Stimulated activated memory B cell treated with anti-CD40 and anti-IgM and Interleukin-4, amounts not matched to agents 10 μg/mL and 1 μg/mL and 100 μg/mL, for 72 hours (primary cell): ENCODE data around the gene ACP1.
"Not testable (repeated sequence)": the region's sequence is repeated elsewhere in the genome, so short reads cannot be mapped to it uniquely, and the experiment has no call there.

ENCODE experiments used
- ATAC-seq: fragments of 150-1000 bp; cut with Tn5 transposase; 2 replicates; pipeline ENCODE4 v1.10.0; 2021
- H3K27ac Mint-ChIP-seq: one replicate; pipeline ENCODE4 v1.8.0; 2022; ENCODE audit warnings: mild to moderate bottlenecking, mixed read lengths
- H3K27me3 Mint-ChIP-seq: one replicate; pipeline ENCODE4 v1.8.0; 2022; ENCODE audit warnings: mixed read lengths
- H3K36me3 Mint-ChIP-seq: one replicate; pipeline ENCODE4 v1.8.0; 2022; ENCODE audit warnings: mixed read lengths
- H3K4me1 Mint-ChIP-seq: one replicate; pipeline ENCODE4 v1.8.0; 2022; ENCODE audit warnings: mixed read lengths
- H3K4me3 Mint-ChIP-seq: one replicate; pipeline ENCODE4 v1.8.0; 2022; ENCODE audit warnings: mild to moderate bottlenecking, moderate library complexity, mixed read lengths
- H3K9me3 Mint-ChIP-seq: one replicate; pipeline ENCODE4 v1.8.0; 2022; ENCODE audit warnings: mixed read lengths

ACP1 gene

DNA sequence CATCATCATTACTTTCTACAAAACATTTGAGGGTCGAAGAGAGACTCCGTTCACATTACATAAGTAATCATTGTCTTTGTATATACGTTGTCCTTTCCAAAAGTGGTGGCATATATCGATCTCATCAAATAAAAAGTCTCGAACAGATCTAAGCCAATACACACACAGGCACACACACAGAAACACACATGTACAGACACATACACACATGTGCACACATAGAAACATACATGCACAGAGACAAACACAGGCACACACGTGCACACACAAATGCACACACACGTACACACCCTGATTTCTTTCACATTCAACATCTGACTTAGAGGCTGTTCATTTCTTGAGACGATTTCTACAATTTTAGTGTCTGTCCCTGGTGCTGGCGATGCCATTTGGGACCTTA is 40.6 kb downstream of the ACP1 start:
- Mint-ChIP-seq H3K4me3 (no peak overlapping the region), H3K4me1 (peaks cover 8% of the 10 kb centered on the region)
- ATAC-seq: no peak

DNA sequence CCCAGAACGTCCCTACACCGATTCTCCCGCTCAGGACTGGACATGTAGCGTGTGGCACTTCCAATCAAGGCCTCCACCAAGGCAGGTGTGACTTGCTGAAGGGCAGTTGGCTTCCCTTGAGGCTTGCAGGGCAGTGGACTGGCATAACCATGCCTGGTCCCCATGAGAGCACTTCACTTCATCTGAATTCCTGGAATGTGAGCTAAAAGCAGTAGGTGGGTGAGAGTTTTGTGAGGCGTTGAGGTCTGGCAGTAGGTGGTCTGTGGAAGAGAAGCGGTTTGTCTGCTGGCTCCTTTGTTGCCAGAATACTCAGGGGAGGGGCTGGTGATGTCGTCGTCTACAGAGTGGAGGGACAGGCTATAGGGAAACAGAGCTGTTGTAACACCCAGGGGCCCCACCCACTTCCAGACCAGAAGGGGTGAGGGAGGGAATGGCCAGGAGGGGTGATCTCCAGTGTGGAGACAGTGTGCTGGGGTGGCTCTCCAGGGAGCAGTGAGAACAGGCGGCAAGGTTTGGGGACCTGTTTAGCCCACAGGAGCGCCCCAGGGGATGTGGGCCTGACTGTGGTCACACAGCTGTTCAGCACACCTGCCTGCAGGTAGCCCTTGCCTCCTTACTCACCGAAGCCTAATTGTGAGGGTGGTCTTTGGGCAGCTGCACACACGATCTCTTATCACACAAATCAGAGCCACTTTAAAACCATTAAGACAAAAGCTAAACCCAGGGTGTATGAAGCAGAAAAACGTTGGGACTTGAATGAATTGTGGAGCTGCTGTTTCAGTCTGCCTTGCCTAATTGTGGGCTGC is 44.6 kb downstream of the ACP1 start:
- H3K27ac Mint-ChIP-seq: no peak overlapping the region
- ATAC-seq: peak; percentile 60
- no peaks in the 10 kb centered on the region for H3K9me3 Mint-ChIP-seq
- H3K36me3 Mint-ChIP-seq: no peaks in the 10 kb centered on the region
- no peak overlapping the region for H3K4me3 Mint-ChIP-seq
- peaks cover 8% of the 10 kb centered on the region for H3K4me1 Mint-ChIP-seq
- H3K27me3 Mint-ChIP-seq: peaks cover 21% of the 10 kb centered on the region

More for the DNA sequence above, 40.6 kb downstream of the ACP1 start:
- Mint-ChIP-seq H3K27me3 (peaks cover 11% of the 10 kb centered on the region), H3K27ac (no peak overlapping the region), H3K36me3 (no peaks in the 10 kb centered on the region), H3K9me3 (peaks cover 7% of the 10 kb centered on the region)

DNA sequence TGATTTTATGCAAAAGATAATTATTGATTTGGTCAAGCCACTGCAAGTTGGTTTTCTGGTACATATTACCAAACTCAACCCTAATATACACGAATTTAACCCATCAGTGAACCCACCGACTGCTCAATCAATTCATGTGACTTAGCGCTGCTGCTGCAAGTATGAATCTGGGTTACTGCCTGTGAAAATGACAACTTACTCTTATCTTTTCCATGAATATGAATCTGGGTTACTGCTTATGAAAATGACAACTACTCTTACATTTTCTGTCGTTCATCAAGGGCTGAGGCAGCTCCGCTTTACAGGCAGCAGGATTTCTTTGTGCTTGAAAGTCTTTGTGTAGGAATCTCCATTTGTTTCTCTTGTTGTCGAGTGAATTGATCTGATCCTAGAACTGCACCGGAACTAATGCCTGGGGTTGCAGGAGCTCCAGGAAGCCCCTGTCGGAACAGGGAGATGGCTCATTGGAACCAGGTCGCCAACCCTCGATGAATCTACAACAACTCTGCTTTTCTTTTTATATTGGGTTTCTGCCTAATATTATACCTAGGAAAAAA is 45.3 kb downstream of the ACP1 start:
- Mint-ChIP-seq H3K27ac (no peak overlapping the region), H3K36me3 (no peaks in the 10 kb centered on the region), H3K4me3 (no peak overlapping the region), H3K27me3 (peaks cover 21% of the 10 kb centered on the region), H3K9me3 (no peaks in the 10 kb centered on the region), H3K4me1 (peaks cover 8% of the 10 kb centered on the region)
- no peak for ATAC-seq

DNA sequence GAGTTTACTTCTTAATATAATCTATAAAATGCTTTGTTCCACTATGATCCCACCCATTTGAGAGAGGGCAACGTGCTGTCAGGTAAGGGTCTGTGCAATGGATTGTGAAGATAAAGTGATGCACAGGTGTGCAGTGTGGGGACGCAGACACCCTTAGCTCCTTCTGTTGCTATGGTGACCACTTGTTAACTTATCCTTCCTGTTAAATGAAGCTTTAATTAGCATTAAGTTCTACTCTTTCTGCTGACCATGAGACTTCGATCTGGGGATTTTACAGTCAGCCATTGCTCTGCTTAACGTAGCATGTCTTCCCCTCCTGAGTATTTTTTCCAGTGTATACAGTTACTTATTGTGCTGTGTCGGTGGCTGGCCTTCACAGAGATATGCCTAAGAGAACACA is 46.2 kb downstream of the ACP1 start:
- no peak overlapping the region for H3K27ac Mint-ChIP-seq
- H3K4me3 Mint-ChIP-seq: no peak overlapping the region
- no peaks in the 10 kb centered on the region for H3K36me3 Mint-ChIP-seq
- peaks cover 8% of the 10 kb centered on the region for H3K4me1 Mint-ChIP-seq
- peaks cover 16% of the 10 kb centered on the region for H3K27me3 Mint-ChIP-seq
- no peaks in the 10 kb centered on the region for H3K9me3 Mint-ChIP-seq
- ATAC-seq: no peak

DNA sequence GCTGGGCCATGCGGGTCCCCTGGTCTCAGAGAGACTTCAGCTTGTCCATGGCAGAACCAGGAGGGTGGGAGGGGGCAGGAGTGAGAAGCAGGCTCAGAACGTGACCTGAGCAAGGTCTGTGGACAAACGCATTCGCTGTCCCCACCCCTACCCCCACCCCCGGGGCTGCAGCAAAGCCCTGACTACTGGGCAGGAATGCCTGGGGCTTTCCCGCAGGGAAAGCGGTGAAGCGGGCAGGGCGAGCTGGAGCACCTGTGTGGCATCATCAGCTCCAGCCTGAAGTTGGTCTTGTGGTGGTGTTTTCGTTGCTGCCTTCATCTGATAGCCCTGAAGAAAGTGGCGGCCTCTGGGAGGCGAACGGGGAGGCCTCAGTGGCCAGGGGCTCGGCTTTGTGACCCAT is 49.2 kb downstream of the ACP1 start:
- H3K27me3 Mint-ChIP-seq: peaks cover 10% of the 10 kb centered on the region
- peaks cover 5% of the 10 kb centered on the region for H3K9me3 Mint-ChIP-seq
- no peak overlapping the region for H3K4me3 Mint-ChIP-seq
- no peaks in the 10 kb centered on the region for H3K36me3 Mint-ChIP-seq
- ATAC-seq: no peak
- peaks cover 6% of the 10 kb centered on the region for H3K4me1 Mint-ChIP-seq
- H3K27ac Mint-ChIP-seq: no peak overlapping the region

DNA sequence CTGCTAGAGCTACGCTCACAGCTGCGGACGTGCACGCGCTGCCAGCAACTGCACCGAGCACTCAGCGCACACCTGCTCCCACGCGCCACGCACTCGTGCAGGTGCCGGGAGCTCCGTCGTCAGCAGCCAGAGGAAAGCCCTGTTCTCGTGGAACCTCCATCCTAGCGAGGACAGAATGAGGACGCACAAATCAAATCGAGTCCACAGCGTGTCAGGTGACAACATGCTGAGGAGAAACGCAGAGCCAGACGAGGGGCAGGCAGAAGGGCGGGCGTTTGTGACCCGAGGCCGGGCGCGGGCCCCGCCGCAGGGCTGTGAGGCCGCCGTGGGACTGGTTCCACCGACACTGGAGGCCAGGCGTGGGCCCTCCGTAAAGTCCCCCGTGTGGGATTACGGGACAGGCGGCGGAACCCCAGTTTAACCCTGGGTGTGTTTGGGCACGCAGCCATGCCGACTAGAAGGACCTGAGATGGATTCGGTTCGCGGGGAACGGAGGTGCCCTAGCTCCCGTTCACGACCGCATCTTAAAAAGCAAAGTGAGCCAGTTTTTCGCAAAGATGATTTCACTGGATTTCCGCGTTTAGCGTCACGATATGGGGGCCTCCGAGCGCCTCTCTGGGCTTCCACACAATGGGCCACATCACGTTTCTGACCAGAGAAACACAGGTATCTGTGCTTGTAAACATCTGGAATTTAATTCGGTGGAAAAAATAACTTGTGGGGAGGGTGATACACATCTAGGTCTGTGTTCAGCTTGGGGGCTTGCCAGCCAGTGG is 50.0 kb downstream of the ACP1 start:
- Mint-ChIP-seq H3K27ac (no peak overlapping the region), H3K4me1 (no peaks in the 10 kb centered on the region), H3K9me3 (peaks cover 7% of the 10 kb centered on the region), H3K4me3 (no peak overlapping the region), H3K27me3 (peaks cover 10% of the 10 kb centered on the region), H3K36me3 (no peaks in the 10 kb centered on the region)
- no peak for ATAC-seq

DNA sequence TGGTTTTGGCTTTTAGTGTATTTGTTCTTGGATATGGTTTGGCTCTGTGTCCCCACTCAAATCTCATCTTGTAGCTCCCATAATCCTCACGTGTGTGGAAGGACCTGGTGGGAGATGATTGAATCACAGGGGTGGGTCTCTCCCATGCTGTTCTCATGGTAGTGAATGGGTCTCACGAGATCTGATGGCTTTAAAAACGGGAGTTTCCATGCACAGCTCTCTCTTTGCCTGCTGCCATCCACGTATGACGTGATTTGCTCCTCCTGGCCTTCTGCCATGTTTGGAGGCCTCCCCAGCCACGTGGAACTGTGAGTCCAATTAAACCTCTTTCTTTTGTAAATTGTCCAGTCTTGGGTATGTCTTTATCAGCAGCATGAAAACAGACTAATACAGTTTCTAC is 51.2 kb downstream of the ACP1 start:
- not testable (repeated sequence) for H3K4me3 Mint-ChIP-seq, H3K36me3 Mint-ChIP-seq, H3K9me3 Mint-ChIP-seq, ATAC-seq, H3K27ac Mint-ChIP-seq, H3K4me1 Mint-ChIP-seq
- H3K27me3 Mint-ChIP-seq: peaks cover 10% of the 10 kb centered on the region

DNA sequence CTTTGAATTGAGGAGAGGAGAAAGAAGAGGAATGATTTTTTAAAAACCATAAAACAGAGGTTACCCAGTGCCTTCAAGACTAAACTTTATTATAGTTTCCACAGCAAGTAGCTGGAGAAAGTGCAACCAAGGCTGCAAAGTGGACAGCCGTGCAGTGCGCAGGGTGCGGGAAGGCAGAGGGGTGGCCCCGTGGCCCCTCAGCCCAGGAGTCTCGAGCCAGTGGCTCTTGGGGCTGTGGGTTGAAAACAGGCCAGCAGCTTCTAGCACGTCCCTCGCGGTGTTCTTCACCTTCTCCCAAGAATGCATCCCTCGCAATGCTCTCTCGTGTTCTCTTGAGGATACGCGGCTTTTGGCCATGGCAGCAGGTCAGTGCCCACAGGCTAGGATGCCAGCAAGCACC is 51.6 kb downstream of the ACP1 start:
- Mint-ChIP-seq H3K27me3 (peaks cover 10% of the 10 kb centered on the region), H3K27ac (no peak overlapping the region), H3K4me1 (no peaks in the 10 kb centered on the region), H3K9me3 (peaks cover 7% of the 10 kb centered on the region), H3K36me3 (no peaks in the 10 kb centered on the region), H3K4me3 (no peak overlapping the region)
- no peak for ATAC-seq

DNA sequence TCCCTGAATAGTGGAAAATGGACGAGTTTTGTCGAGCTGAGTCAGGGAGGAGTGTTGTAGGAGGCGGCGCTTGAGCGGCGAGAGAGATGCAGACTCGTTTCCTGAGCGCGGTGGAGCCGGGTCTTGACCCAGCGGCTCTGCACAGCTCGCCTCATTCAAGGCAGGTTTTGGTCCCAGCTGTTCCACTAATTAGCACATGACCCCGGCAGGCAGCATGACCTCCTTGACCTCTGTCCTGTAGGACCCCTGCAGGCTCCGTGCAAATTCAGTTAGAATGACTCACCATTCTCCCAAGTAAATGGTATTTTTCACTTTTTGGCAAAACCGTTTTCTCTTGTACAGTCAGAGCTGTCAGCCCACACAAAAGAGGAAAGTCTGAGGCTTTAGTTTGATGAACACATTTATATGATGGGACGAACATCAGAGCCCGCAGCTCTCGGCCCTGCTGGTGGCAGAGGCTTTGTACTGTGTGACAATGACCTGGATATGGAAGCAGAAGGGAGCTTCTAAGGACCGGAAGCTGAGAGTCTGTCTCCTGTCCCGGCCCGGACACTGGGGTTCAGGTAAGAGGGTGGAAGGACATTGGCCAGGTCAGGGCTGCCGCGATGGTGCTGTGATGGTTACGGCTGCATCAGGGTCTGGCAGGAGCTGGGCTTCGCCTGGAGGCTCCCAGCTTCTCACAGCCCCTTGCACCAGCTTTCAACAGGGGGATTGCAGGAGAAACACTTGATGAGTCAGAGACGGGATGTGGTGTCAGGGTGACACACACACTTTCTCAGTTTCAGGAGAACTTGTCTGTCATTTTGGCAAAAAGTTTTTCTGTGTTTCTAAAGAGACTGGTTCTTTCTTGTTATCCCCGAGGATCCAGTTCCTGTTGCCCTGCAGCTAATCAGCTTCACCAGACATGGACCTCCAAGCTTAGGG is 53.0 kb downstream of the ACP1 start:
- H3K36me3 Mint-ChIP-seq: no peaks in the 10 kb centered on the region
- H3K9me3 Mint-ChIP-seq: peaks cover 7% of the 10 kb centered on the region
- no peak for ATAC-seq
- no peak overlapping the region for H3K27ac Mint-ChIP-seq
- no peaks in the 10 kb centered on the region for H3K4me1 Mint-ChIP-seq
- H3K4me3 Mint-ChIP-seq: no peak overlapping the region
- peaks cover 10% of the 10 kb centered on the region for H3K27me3 Mint-ChIP-seq

DNA sequence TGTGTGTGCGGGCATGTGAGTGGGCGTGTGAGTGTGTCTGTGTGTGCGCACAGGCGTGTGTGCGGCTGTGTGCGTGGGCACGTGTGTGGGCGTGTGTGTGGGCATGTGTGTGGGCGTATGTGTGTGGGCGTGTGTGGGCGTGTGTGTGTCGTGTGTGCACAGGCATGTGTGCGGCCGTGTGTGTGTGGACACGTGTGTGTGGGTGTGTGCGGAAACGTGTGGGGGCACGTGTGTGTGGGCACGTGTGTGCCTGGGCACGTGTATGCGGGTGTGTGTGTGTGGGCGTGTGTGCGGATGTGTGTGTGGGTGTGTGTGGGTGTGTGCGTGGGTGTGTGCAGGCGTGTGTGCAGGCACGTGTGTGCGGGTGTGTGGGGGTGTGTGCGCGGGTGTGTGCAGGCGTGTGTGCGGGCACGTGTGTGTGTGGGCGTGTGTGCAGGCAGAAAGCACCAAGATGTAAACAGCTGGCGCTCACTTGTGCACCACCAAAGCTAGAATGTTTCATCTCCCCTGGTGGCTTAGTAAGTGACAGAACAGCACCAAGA is 54.4 kb downstream of the ACP1 start:
- H3K27me3 Mint-ChIP-seq: no peaks in the 10 kb centered on the region
- no peaks in the 10 kb centered on the region for H3K36me3 Mint-ChIP-seq
- ATAC-seq: peak; percentile 53
- H3K9me3 Mint-ChIP-seq: peaks cover 7% of the 10 kb centered on the region
- no peak overlapping the region for H3K27ac Mint-ChIP-seq
- peak overlapping the region; percentile 30 for H3K4me3 Mint-ChIP-seq
- no peaks in the 10 kb centered on the region for H3K4me1 Mint-ChIP-seq

DNA sequence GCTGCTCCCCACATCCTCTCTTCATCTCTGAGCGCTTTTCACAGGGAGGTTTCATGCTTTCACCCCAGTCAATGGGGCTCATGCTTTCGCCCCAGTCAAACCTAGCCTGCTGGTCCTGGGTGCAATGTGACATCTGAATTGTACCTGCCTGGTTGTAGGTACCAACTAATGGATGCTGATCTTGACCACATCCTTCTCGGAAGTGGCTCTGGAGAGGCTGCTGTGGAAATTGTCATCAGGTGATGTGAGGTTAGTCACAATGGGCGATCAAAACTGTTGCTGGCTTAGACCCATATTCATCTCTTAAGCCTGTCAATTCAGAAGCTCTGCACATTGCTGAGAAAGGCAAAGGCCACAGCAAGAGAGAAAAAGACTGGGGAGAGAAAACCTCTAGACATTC is 55.8 kb downstream of the ACP1 start:
- no peak overlapping the region for H3K27ac Mint-ChIP-seq
- no peak for ATAC-seq
- no peak overlapping the region for H3K4me3 Mint-ChIP-seq
- no peaks in the 10 kb centered on the region for H3K27me3 Mint-ChIP-seq
- no peaks in the 10 kb centered on the region for H3K4me1 Mint-ChIP-seq
- no peaks in the 10 kb centered on the region for H3K36me3 Mint-ChIP-seq
- H3K9me3 Mint-ChIP-seq: peaks cover 7% of the 10 kb centered on the region

DNA sequence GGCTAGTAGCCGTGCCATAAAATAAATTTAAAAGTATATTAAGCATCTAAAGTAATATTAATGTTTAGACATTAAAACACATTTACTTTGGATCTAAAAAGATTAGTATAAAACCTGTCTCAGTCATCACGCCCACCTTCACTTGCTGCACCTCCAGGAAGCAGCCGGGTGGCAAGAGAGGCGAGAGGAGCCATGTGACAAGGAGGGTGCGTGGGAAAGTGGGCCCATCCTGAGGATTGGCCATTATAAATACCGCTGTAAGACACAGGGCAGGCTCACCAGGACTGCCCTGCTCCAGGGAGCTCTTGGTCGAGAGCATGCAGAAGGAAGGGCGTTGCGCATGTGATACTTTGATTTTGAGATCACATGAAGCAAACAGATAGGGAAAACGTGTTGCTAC is 57.6 kb downstream of the ACP1 start:
- H3K4me3 Mint-ChIP-seq: no peak overlapping the region
- no peak overlapping the region for H3K27ac Mint-ChIP-seq
- peaks cover 6% of the 10 kb centered on the region for H3K36me3 Mint-ChIP-seq
- peaks cover 12% of the 10 kb centered on the region for H3K9me3 Mint-ChIP-seq
- H3K27me3 Mint-ChIP-seq: peaks cover 14% of the 10 kb centered on the region
- ATAC-seq: no peak
- no peaks in the 10 kb centered on the region for H3K4me1 Mint-ChIP-seq

DNA sequence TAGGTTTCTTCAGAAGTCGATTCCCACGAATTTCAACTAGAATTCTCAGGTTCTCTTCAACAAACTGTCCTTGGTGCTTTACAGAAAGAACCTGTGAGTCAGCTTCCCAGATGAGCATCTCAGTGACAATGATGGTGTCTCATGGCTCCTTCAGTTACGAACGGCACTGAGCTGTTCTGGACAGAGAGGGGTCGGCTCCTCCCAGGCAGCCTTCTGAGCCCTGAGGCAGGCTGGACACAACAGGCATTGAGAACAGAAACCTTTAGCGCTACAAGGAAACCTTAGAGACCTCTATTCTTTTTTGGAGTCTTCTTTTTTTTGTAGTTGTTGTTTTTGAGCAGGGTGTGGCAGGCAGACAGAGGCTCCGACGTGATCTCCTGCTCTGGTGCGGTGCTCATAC is 58.3 kb downstream of the ACP1 start:
- H3K27ac Mint-ChIP-seq: no peak overlapping the region
- no peak for ATAC-seq
- peaks cover 18% of the 10 kb centered on the region for H3K27me3 Mint-ChIP-seq
- no peaks in the 10 kb centered on the region for H3K4me1 Mint-ChIP-seq
- H3K36me3 Mint-ChIP-seq: peaks cover 9% of the 10 kb centered on the region
- no peak overlapping the region for H3K4me3 Mint-ChIP-seq
- peaks cover 12% of the 10 kb centered on the region for H3K9me3 Mint-ChIP-seq
